Peyer's patch (tissue), 4 donors: ENCODE measurements around the gene GHRL. TPM values are rescaled to one million over a fixed set of nuclear protein-coding genes. Genes with fewer than 3 reads are reported as not detected.

Experiments
- DNase-seq, 3 donors: peaks; one replicate each; pipeline ENCODE4 v3.0.0-alpha.2; 2017 to 2019
- H3K27ac ChIP-seq, 4 donors: fragments of 200-600 bp; sonication (generic); one replicate each; pipeline ENCODE4 v1.5.1; 2016 to 2019
- H3K27me3 ChIP-seq, 2 donors: fragments of 200-600 bp; sonication (generic); one replicate each; pipeline ENCODE4 v1.5.1; 2019
- H3K36me3 ChIP-seq, 3 donors: fragments of 200-600 bp; sonication (generic); one replicate each; pipeline ENCODE4 v1.5.1; 2016 to 2019
- H3K4me1 ChIP-seq, 4 donors: fragments of 200-600 bp; sonication (generic); one replicate each; pipeline ENCODE4 v1.5.1; 2016 to 2019
- H3K4me3 ChIP-seq, 4 donors: fragments of 200-600 bp; sonication (generic); 1 replicate in 3 of 4; 2 replicates in 1 of 4; pipeline ENCODE4 v1.5.1; 2016 to 2019; ENCODE audit warnings: mild to moderate bottlenecking in 1 of 4
- H3K9me3 ChIP-seq, 4 donors: fragments of 200-600 bp; sonication (generic); one replicate each; pipeline ENCODE4 v1.5.1; 2016 to 2019; ENCODE audit warnings: mild to moderate bottlenecking in 1 of 4
- CTCF ChIP-seq, 6 experiments: fragments of 450-650 bp in 4 of 6; fragments of 200-600 bp in 2 of 6; sonication (generic) in 1 of 6; IDR thresholded peaks; one replicate each; pipeline ENCODE4 v1.5.1; 2017 to 2019; ENCODE audit warnings: antibody characterized with exemption in 6 of 6, mild to moderate bottlenecking in 3 of 6, moderate library complexity in 1 of 6
- POLR2A ChIP-seq, 2 donors: fragments of 450-650 bp; IDR thresholded peaks; one replicate each; pipeline ENCODE4 v1.5.1; 2017; ENCODE audit warnings: antibody characterized with exemption in 2 of 2, mild to moderate bottlenecking in 2 of 2, moderate library complexity in 2 of 2
- total RNA-seq, 4 donors: library from RNA; depleted of rRNA; stranded (reverse); fragments of >200 nt; gene quantifications; one replicate each; pipeline ENCODE4 v1.1.0, GENCODE V29; 2016

GHRL gene
- total RNA-seq, 4 donors from 2014 or later: 1.6 to 2.9 TPM; not detected in 2

GRCh38 chr3:10253731-10254130 lies 39.0 kb downstream of the GHRL start:
- no peak for DNase-seq
- H3K36me3 ChIP-seq: peaks cover 0 to 45% (median 0%) of the 10 kb centered on the region in 3 donors
- TF ChIP-seq POLR2A (IDR thresholded peaks at IDR 0.05): no peak
- no peak for TF ChIP-seq CTCF (IDR thresholded peaks at IDR 0.05)
- H3K4me3 ChIP-seq: no peak overlapping the region
- no peaks in the 10 kb centered on the region for H3K9me3 ChIP-seq
- H3K27ac ChIP-seq: no peak overlapping the region
- no peaks in the 10 kb centered on the region for H3K27me3 ChIP-seq
- peaks cover 0 to 27% (median 8%) of the 10 kb centered on the region in 4 donors for H3K4me1 ChIP-seq

- Histone ChIP-seq H3K27me3 (no peaks in the 10 kb centered on the region), H3K4me3 (no peak overlapping the region), H3K27ac (peak overlapping the region in 1 of 4 donors; percentile 3), H3K36me3 (peaks cover 0 to 36% (median 0%) of the 10 kb centered on the region in 3 donors), H3K9me3 (no peaks in the 10 kb centered on the region), H3K4me1 (peaks cover 0 to 33% (median 8%) of the 10 kb centered on the region in 4 donors)
- no peak for TF ChIP-seq CTCF (IDR thresholded peaks at IDR 0.05)
- TF ChIP-seq POLR2A (IDR thresholded peaks at IDR 0.05): no peak
- DNase-seq: peak in 1 of 3 donors; percentile 38
These were observed 41.7 kb downstream of the GHRL start for GRCh38 chr3:10251006-10251405.

- no peak for DNase-seq
- Histone ChIP-seq H3K27me3 (no peaks in the 10 kb centered on the region), H3K4me3 (peak overlapping the region; percentile 90 to 99 (median 95)), H3K9me3 (peaks cover 0 to 7% (median 0%) of the 10 kb centered on the region in 4 donors), H3K27ac (peak overlapping the region; percentile 91 to 99 (median 94)), H3K36me3 (peaks cover 0 to 31% (median 0%) of the 10 kb centered on the region in 3 donors), H3K4me1 (peaks cover 0 to 33% (median 8%) of the 10 kb centered on the region in 4 donors)
- no peak for TF ChIP-seq POLR2A (IDR thresholded peaks at IDR 0.05)
These were observed 42.9 kb downstream of the GHRL start for GRCh38 chr3:10249833-10250232.

- peak; percentile 58 to 71 (median 61) for DNase-seq
- peaks cover 0 to 29% (median 0%) of the 10 kb centered on the region in 3 donors for H3K36me3 ChIP-seq
- H3K27me3 ChIP-seq: no peaks in the 10 kb centered on the region
- peak overlapping the region; percentile 90 to 99 (median 95) for H3K4me3 ChIP-seq
- H3K27ac ChIP-seq: peak overlapping the region; percentile 91 to 99 (median 94)
- peaks cover 0 to 9% (median 0%) of the 10 kb centered on the region in 4 donors for H3K9me3 ChIP-seq
- peaks cover 0 to 33% (median 8%) of the 10 kb centered on the region in 4 donors for H3K4me1 ChIP-seq
- TF ChIP-seq POLR2A (IDR thresholded peaks at IDR 0.05): no peak
- no peak for TF ChIP-seq CTCF (IDR thresholded peaks at IDR 0.05)
These were observed 43.6 kb downstream of the GHRL start for GRCh38 chr3:10248984-10249748.

GRCh38 chr3:10248184-10248983 lies 44.4 kb downstream of the GHRL start, which contains the start of gene TATDN2:
Gene TATDN2 (plus strand): TSS chr3:10248459. CDS start chr3:10249201, 742 bp downstream.
- DNase-seq: peak; percentile 96 to 99 (median 97)
- peaks cover 0 to 22% (median 0%) of the 10 kb centered on the region in 3 donors for H3K36me3 ChIP-seq
- H3K4me3 ChIP-seq: peak within 1 kb of the TSS; percentile 90 to 99 (median 95)
- peak within 1 kb of the TSS; percentile 91 to 99 (median 94) for H3K27ac ChIP-seq
- peaks cover 0 to 9% (median 0%) of the 10 kb centered on the region in 4 donors for H3K9me3 ChIP-seq
- H3K4me1 ChIP-seq: peaks cover 0 to 33% (median 5%) of the 10 kb centered on the region in 4 donors
- H3K27me3 ChIP-seq: no peaks in the 10 kb centered on the region
- TF ChIP-seq CTCF (IDR thresholded peaks at IDR 0.05) (no peak), POLR2A (IDR thresholded peaks at IDR 0.05) (peak; percentile 71 to 88)
